Amniotic epithelial cell (primary cell): ENCODE measurements around the gene TNIP2.
"Not testable (repeated sequence)": the region's sequence is repeated elsewhere in the genome, so short reads cannot be mapped to it uniquely, and the experiment has no call there.

ENCODE experiments used
- DNase-seq: peaks from one replicate; pipeline ENCODE4 v3.0.0-alpha.2; 2010; ENCODE audit warnings: low read depth

TNIP2 gene

DNA sequence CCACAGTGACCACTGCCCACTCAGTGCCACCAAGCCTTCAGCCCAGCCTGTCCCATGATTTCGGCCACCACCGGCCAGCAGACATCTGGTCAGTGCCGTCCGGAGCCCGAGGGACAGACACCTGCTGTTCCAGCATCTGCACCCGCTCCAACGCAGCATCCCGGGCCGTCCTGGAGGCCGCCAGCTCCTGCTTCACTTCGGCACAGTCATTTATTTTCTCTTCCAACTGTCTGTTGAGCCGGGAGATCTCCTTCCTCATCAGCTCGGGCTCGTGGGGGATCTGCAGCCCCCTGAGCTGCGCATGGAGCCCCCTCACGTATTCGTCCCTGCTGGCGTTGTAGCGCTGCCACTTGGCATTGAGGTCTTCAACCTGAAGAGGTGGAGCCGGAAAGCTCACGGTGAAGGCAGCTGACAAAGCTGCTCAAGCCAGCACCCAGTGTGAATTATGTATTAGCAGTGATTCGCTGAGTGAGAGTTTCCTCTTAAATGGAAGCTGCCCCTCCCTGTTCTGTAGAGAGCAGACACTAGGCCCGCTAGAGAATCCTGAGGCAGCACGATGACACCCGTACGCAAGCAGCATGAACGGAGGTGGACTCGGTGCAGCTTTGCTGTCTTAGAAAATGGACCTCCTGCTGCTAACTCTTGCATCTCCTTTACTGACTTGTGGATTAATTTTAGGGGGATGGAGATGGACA is 11.4 kb downstream of the TNIP2 start:
- DNase-seq: no peak

DNA sequence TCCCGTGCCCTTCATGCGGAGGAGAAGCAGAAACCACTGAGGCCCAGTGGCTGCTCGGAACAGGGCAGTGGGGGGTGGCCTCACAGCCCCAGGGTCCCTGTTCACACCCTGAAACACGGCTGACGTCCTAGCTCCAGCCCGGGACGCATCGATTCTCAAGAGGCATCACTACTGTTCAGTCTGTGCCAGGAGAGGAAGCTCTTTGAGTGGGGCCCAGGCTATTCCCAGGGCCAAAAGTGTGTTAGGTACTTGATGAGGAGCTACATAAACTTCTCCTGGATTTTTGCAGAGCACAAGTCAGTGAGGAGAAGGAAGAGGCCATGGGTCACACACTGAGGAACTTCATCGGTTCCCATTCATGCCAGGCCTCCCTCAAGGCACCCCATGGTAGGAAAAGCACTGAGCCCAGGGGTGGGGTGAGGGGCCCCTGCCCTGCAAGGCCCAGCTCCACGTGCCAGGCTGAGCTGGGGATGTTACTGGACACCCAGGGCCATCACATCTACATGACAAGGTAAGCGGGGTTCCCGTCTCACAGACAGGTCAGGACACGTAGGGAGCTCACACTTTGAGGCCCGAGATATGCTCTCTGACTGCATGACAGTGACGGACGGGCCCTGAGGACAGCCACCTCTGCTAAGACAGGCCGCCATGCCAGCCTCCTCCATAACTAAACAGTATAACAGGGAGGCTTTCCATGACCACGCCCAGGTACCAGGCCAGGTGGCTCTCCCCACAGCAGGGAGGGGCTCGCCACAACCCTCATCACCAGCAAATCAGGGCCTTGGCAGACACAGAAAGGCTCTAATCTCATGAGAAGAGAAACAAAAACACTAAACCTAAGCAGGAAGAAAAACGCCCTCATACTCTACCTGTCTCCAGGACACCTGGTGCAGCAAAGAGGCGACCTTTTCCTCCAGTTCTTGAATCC is 12.4 kb downstream of the TNIP2 start:
- no peak for DNase-seq

DNA sequence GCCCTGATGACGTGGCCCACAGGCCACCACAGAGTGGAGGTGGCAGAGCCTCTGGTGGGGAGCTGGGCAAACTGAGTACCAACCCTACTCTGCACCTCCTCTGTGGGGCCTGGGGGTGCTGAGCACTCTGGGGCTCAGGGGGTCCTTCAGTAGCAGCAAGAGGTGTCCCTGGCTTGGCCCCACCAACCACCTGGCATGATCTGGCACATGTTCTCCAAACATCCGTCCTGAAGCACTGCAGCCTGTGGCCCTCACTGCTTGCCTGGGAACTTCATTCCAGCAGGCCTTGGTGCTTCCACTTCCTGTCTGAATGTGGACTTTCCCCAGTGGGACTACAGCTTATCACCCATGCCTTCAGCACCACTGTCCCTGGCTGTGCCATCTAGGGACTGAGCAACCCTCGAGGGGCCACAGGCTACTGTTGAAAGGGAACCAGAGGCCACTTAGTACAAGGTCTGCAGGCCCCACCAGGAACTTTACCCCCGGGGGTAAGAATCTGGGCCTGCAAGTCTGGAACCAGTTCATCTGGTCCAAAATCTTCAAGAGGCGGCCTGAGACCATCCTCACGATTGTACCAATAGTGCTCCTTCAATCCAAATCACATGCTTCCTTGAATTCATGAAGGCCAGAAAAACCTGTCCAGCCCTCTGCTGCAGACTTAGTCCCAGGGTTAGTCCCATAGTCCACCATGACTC is 13.2 kb downstream of the TNIP2 start:
- no peak for DNase-seq

DNA sequence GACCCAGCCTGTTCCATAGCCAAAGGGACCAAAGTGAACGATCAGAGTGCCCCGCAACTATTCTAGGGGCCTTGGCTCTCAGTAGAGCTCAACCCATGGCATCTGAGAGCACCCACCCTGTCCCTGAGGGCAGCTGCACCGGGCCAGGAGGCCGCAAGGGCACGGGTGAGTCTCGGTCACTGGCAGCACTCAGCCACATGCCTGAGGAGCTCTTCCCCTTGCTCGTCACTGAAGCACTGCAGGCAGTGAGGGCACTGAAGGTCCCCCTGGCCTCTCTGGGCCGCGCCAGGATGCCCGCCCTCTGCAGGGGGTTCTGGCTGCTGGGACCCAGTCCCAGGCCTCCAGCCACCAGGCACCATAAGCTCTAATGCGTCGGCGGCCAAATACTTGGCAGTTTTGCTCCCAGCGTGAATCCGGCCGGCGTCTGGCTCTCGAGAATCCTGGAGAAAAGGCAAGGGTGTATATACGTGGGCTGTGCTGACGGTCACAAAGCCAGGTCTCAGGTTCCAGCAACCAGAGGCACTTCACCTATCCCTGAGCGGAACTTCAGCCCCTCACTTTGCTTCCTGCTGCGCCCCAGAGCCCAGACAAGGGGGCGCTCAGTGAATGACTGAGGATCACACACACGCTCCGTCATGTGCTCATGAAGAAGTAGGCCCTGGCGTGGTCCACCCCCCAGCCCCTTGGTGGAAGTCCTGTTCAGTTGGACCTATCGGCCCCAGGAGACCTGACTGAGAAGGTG is 13.9 kb downstream of the TNIP2 start:
- DNase-seq: no peak

DNA sequence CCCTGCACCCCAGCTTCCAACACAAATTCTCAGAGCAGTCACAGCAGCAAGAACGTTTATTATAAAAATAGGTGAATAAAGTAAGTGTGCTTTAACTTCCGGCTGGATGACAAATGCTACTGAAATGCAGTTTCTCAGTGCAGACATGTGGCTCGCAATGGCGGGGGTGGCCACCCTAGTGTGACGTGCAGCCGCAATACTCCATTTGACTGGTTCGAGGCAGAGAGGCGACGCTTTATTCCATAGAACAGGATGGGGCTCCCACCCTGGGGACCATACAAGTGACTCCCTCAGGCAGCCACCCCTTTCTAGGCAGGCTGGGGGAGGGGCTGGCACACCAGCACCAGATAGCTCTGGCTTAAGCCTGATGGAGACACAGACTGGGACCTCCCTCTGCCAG is 14.5 kb downstream of the TNIP2 start:
- DNase-seq: no peak

DNA sequence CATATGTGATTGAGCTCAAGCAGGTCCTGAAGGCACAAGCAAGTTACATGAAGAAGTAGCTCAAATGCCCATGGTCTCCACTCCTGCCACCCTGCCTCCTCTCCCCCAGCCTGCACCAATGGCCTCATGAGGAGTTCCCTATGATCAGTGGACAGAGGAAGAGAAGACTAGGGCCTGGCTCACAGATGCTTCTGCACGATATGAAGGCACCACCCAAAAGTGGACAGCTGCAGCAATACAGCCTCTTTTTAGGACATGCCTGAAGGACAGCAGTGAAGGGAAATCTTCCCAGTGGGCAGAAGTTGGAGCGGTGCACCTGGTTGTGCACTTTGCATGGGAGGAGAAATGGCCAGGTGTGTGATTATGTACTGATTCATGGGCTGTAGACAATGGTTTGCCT is 17.8 kb downstream of the TNIP2 start:
- not testable (repeated sequence) for DNase-seq

DNA sequence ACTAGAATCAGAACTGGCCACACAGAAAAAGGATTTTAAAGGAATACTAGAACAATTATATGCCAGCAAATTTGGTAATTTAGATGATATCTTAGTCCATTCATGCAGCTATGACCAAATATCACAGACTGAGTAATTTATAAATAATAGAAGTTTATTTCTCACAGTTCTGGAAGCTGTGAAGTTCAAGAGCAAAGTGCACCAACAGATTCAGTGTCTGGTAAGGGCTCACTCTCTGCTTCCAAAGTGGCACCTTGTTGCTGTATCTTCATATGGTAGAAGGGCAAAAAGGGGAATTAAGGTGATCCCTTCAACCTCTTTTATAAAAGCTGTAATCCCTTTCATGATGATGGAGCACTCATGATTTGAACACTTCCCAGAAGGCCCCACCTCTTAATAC is 20.3 kb downstream of the TNIP2 start:
- DNase-seq: no peak

DNA sequence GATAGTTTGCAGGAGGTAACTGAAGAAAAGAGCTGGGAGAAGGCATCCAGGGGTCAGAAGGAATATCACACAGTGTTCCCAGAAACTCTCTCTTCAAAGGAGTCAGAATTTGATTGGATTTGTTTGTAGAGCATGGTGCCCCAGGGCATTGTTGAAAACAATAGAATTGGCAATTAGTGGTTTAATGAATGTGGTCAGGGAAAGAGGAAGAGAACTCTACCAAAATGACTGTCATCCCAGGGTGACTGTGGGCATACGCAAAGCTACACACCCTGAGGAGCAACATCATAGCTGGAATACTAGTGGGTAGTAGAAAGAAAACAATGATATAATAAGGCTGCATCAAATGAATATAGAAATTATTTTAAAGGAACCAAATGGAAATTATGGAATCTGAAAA is 21.5 kb downstream of the TNIP2 start:
- DNase-seq: no peak

DNA sequence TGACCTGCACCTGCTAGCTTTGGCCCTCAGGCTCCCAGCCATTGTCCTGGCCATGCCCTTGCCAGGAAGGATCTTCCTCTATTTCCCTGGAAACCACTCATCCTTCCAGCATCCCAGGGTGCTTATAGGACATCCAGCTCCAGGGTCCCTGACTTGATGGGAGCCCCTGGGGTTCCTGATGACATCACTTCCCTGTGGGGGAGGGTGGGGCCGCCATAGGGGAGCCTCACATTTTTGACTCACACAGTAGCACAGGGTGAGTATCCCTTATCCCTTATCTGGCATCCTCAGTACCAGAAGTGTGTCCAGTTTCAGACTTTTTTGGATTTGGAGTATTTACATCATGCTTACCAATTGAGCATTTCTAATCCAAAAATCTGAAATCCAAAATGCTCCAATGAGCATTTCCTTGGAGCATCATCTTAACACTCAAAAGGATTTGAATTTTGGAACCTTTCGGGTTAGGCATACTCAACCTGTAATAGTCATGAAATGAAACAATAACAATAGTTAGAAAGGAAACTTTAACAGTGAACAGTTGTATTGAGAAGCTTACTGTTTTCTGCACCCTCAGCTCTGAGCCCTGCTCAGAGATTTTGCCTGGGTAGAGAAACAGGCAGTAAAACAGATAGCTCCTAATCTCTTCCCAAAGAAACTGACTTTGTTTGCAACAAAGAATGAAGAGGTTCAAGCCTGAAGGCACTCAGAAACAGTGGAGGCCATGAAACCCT is 22.1 kb downstream of the TNIP2 start:
- no peak for DNase-seq

DNA sequence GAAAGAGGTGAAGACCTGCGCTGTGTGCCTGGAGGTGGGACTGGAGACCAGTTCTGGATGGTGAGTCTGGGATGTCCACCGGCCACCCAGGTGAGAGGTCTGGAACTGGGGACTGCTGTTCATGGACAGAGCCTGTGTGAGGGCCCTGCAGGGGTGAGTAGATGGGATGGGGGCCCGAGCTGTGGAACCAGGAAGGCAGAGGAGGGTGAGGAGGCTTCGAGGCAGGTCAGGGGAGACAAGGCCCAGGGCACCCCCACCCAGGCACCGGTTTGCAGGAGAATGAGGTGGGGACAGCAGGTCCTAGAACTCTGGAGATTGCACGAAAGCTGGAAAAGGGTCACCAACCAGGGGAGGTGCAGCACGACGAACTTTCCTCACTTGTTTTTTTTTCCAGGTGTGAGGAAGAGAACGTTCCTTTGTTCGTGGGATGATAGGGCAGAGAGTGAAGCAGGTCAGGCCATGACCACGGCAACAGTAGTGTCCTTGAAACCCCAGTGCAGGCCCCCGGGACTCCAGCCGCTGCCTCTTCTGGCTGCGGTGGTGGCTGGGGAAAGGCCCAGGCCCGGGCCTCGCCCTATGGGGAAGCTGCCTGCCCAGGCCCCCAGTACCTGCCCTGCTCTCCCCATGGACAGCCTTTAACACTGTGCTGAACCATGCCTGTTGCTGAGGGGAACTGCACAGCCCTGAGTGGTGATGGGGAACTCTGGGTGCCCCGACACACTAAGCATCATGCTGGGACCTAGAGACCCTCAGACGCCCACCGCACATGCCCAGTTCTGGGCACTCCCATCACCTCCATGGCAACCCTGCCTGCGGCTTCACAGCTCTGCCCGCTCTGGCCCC is 22.9 kb downstream of the TNIP2 start:
- DNase-seq: no peak

DNA sequence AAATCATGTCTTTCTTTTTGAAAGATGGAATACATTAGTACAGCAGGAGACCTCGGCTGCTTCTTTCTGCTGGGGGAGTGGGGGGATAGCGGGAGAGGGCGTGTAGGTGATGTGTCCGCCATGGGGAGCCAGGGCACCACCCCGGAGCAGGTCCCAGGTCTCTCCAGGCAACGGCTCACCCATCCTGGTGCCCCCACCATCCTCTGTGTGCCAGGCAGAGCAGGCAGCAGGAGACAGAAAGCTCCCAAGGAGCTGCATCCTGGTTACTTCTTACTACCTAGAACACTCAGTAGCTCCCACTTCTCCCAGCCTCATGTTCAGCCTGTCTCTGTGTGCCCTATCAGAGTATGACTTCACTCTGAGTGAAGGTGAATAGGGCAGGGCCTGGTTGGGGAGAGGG is 23.6 kb downstream of the TNIP2 start:
- DNase-seq: no peak

DNA sequence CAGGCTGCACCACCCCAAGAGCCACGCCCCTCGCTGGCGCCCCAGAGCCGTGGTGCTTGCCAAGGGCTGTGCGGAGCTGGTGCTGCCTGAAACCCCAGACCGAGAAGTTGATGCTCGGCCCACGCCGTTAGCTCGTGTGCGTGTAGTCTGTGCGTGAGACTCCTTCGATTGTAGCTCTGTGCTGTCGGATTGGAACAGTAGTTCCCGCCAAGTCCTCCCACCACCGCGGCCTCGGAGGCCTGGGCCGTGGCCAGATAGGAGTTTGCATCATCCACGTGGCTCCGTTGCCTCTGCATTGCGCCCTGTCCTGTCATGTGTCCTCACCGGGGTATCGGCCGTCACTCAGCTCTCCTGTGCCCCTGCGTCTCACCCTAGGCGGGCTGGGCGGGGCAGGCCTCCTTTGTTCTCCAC is 24.2 kb downstream of the TNIP2 start:
- DNase-seq: no peak

DNA sequence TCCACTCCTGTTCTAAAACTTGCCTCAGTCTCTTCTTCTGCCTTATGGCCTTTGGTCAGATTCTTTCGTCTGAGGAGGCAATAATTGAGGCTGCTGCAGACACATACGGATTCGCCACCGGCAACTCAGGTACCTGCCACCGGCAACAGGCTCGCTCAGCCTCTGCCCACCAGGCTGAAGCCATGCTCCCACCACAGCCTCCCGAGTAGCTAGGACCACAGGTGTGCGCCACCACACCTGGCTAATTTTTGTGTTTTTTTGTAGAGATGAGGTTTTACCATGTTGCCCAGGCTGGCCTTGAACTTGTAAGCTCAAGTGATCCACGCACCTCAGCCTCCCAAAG is 26.6 kb downstream of the TNIP2 start:
- no peak for DNase-seq

DNA sequence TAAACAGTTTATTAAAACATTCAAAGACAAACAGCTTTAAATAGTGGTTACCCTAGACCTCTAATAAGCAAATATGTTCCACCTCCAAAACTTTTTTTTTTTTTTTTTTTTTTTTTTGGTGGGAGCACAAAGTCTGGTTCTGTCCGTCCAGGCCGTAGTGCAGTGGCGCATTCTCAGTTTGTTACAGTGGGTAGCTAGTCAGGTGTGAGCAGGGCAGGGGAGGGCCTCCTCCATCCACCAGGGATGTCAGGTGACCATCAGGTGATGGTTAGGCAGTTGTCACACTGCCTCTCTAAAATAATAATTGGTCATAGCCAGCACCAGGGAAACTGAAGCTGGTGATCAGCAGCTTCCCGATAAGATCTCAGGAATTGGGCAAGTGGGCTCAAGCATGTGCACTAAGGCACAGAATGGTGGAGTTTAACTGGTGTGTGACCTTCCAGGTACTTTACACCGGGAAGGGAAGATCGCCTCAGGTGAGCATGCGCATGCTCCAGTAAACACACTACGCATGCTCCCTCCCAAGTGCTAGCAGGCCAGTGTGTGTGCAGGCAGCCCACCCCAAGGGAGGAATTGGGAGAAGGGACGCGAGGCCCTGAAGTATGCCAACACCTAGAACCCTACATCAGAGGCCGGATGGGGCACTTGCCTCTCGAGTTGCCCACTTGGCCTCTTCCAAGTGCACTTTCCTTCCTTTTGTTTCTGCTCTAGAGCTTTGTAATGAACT is 27.2 kb downstream of the TNIP2 start:
- DNase-seq: no peak

DNA sequence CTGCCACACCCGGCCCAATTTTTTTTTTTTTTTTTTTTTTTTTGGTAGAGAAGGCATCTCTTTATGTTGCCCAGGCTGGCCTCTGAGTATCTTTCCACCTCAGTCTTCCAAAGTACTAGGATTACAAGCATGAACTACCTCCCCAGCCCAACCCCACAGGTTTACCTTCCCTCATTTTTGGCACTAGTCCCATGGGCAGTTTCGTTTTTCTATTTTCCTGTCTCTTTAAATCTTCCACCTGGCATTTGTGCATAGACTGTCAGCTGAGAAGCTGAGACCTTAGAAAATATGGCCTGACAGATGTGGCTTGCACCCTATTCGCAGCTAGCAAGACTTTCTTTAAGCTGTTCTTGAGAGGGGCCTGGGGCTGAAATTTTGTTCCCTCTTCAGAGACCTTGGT is 27.9 kb downstream of the TNIP2 start:
- no peak for DNase-seq

DNA sequence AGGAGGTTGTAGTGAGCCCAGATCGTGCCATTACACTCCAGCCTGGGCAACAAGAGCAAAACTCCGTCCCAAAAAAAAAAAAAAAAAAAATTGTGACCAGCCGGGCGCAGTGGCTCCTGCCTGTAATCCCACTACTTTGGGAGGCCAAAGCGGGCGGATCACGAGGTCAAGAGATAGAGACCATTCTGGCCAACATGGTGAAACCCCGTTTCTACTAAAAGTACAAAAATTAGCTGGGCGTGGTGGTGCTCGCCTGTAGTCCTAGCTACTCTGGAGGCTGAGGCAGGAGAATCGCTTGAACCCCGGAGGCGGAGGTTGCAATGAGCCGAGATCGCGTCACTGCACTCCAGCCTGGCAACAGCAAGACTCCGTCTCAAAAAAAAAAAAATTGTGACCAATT is 29.3 kb downstream of the TNIP2 start:
- DNase-seq: not testable (repeated sequence)

DNA sequence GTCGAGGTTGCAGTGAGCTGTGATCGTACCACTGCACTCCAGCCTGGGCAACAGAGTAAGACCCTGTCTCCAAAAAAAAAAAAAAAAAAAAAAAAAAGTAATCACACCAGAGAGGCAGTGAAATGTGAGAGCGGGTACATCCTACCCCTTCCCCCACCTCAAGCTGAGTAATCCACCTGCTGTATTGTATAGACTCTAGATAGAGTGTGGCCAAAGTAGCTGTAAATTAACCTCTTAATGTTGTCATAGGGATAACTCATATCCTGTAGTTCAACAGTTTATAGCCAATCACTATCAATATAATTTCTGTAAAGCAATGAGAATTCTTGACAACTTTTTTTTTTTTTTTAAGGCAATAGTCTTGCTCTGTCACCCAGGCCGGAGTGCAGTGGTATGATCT is 30.8 kb downstream of the TNIP2 start:
- no peak for DNase-seq

DNA sequence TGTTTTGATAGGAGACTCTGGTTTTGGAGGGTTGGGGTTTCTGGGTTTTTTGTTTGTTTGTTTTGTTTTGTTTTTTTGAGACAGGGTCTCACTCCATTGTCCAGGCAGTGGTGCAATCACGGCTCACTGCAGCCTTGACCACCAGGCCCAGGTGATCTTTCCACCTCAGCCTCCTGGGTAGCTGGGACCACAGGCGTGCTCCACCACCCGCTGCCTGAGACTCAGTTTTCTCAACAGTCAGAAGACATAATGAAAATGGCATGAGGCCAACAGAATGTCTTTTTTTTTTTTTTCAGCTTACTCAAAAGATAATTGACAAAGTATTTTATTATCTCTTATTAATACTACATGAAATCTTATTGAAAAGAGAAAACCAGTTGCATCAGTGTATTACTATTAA is 32.4 kb downstream of the TNIP2 start:
- no peak for DNase-seq

DNA sequence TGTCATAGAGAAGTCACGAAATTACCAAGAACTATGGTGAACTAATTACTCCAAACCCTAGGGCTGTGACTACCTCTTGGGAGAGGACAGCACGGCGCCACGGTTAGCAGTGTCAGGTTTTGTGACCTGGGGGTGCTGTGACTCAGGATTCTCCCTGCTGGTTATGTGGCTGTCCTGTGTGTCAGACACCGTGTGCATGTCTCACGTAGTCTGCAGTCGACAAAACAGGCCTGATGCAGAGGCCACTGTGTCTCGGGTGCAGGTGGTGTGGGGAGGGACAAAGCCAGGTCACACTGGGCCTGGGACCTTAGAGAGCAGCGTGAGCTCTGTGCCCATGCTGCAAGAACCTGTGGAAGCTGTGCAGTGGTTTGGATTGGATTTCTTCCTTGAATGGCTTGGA is 34.1 kb downstream of the TNIP2 start:
- no peak for DNase-seq

DNA sequence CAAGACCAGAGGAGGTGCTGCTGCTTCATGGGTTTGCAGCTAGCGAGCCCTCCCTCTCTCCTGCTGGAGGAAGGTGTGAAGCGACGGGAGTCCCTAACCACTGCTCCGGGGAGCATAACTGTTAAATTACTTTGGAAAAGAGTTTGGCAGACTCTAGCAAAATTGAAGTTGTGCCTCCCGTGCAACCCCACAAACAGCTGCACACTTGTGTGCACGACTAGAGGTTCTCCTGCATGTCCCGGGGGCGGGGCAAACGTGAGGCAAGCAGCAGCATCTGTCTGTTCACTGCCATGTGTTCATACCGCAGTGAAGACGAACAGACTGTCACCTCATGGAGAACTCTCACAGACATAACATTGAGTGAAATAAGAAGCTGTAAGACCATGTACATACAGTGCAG is 34.5 kb downstream of the TNIP2 start:
- no peak for DNase-seq
